Measurements from ENCODE around the gene HSBP1L1. TPM values are rescaled to one million over a fixed set of nuclear protein-coding genes. Genes with fewer than 3 reads are reported as not detected.

HSBP1L1 gene
- total RNA-seq, 1 experiment from 2014 or later = 1.1 TPM

DNA sequence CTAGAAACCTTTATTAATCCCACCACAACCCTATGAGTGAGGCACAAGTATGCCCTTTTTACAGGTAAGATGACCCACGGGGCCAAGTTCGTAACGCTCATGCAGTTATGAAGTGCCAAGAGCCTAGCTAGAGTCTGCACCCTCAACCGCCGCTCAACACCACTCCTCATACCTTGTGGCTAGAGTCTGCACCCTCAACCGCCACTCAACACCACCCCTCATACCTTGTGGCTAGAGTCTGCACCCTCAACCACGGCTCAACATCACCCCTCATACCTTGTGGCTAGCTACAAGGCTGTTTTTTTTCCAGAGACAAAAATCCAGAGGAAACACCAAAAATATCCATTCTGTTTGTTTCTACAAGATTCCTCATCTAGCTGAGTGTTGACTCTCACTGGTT, 19.4 kb downstream of the HSBP1L1 start:
- Histone ChIP-seq H3K9me3 (ENCODE audit: low read depth, low read length, poor library complexity, severe bottlenecking) (no peaks in the 10 kb centered on the region), H3K27ac (ENCODE audit: low read depth, low read length, poor library complexity, severe bottlenecking) (no peak overlapping the region), H3K27me3 (replicated peaks; ENCODE audit: insufficient read depth, low read depth, low read length, poor library complexity) (no peaks in the 10 kb centered on the region), H3K36me3 (ENCODE audit: insufficient read depth, low read length, poor library complexity, severe bottlenecking) (peaks cover 23% of the 10 kb centered on the region), H3K4me3 (ENCODE audit: low read depth, low read length, poor library complexity, severe bottlenecking) (no peak overlapping the region), H3K4me1 (ENCODE audit: insufficient read depth, low read length, poor library complexity, severe bottlenecking) (peaks cover 11% of the 10 kb centered on the region)
- CTCF ChIA-PET = no interaction called here
- TF ChIP-seq EZH2 (IDR thresholded peaks at IDR 0.05; ENCODE audit: borderline replicate concordance, low read depth, low read length, poor library complexity, severe bottlenecking) = no peak
- intact Hi-C loops (cut with micrococcal nuclease; ENCODE audit: unreplicated experiment) = no loop called here
- no peak for DNase-seq (ENCODE audit: low spot score)
- POLR2A ChIA-PET (ENCODE audit: low non-redundant PET) = no interaction called here
- no TSS peak for BruUV-seq (replicated peaks)

DNA sequence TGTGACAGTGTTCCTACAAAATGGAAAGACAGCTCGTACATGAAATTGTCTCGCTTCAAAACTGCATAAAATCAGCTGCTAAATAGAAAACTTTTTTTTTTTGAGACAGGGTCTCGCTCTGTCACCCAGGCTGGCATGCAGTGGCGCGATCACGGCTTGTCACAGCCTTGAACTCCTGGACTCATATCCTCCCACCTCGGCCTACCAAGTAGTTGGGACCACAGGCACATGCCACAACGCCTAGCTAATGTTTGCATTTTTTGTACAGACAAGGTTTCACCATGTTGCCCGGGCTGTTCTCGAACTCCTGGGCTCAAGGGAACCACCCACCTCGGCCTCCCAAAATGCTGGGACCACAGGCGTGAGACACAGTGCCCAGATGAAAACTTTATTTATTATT, 20.7 kb downstream of the HSBP1L1 start:
- Histone ChIP-seq H3K27ac (ENCODE audit: low read depth, low read length, poor library complexity, severe bottlenecking) (no peak overlapping the region), H3K27me3 (replicated peaks; ENCODE audit: insufficient read depth, low read depth, low read length, poor library complexity) (no peaks in the 10 kb centered on the region), H3K9me3 (ENCODE audit: low read depth, low read length, poor library complexity, severe bottlenecking) (no peaks in the 10 kb centered on the region), H3K4me3 (ENCODE audit: low read depth, low read length, poor library complexity, severe bottlenecking) (no peak overlapping the region), H3K36me3 (ENCODE audit: insufficient read depth, low read length, poor library complexity, severe bottlenecking) (peaks cover 18% of the 10 kb centered on the region), H3K4me1 (ENCODE audit: insufficient read depth, low read length, poor library complexity, severe bottlenecking) (peaks cover 11% of the 10 kb centered on the region)
- intact Hi-C loops (cut with micrococcal nuclease; ENCODE audit: unreplicated experiment) = no loop called here
- TF ChIP-seq, protein P1, sequence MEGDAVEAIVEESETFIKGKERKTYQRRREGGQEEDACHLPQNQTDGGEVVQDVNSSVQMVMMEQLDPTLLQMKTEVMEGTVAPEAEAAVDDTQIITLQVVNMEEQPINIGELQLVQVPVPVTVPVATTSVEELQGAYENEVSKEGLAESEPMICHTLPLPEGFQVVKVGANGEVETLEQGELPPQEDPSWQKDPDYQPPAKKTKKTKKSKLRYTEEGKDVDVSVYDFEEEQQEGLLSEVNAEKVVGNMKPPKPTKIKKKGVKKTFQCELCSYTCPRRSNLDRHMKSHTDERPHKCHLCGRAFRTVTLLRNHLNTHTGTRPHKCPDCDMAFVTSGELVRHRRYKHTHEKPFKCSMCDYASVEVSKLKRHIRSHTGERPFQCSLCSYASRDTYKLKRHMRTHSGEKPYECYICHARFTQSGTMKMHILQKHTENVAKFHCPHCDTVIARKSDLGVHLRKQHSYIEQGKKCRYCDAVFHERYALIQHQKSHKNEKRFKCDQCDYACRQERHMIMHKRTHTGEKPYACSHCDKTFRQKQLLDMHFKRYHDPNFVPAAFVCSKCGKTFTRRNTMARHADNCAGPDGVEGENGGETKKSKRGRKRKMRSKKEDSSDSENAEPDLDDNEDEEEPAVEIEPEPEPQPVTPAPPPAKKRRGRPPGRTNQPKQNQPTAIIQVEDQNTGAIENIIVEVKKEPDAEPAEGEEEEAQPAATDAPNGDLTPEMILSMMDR (conservative IDR thresholded peaks at IDR 0.05; ENCODE audit: low read depth, low read length) = no peak
- CTCF ChIA-PET = no interaction called here
- no TSS peak for BruUV-seq (replicated peaks)
- DNase-seq (ENCODE audit: low spot score) = no peak
- POLR2A ChIA-PET (ENCODE audit: low non-redundant PET) = interaction anchor here (0.6 kb wide), 1 partner anchor 63 kb away, joined by 5 read pairs; no protein-coding TSS in a partner anchor

DNA sequence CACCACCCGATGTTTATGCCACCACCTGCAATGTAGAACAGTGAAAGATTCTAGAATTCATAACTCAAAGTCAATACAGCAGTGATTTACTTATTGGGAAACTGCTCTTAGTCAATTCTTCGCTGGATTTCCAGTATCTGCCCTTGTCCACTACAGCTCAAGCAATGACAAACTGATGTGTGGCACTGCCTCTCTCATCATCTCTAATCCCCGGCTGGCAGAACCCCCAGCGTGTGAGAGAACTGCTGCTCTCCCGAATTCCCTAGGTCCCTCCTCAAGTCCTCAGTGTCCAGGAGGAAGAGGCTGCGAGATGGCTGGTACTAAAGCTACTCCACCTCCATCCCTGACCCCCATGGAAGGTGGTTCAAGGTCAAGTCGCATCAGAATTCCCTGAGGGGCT, 22.3 kb downstream of the HSBP1L1 start:
- H3K9me3 ChIP-seq (ENCODE audit: low read depth, low read length, poor library complexity, severe bottlenecking) = no peaks in the 10 kb centered on the region
- H3K36me3 ChIP-seq (ENCODE audit: insufficient read depth, low read length, poor library complexity, severe bottlenecking) = peaks cover 18% of the 10 kb centered on the region
- H3K4me1 ChIP-seq (ENCODE audit: insufficient read depth, low read length, poor library complexity, severe bottlenecking) = peaks cover 11% of the 10 kb centered on the region
- H3K27ac ChIP-seq (ENCODE audit: low read depth, low read length, poor library complexity, severe bottlenecking) = no peak overlapping the region
- BruUV-seq (replicated peaks) = no TSS peak
- no peak for DNase-seq (ENCODE audit: low spot score)
- ChIA-PET POLR2A (ENCODE audit: low non-redundant PET) (no interaction called here), CTCF (no interaction called here)
- H3K4me3 ChIP-seq (ENCODE audit: low read depth, low read length, poor library complexity, severe bottlenecking) = peak overlapping the region; percentile 90
- H3K27me3 ChIP-seq (replicated peaks; ENCODE audit: insufficient read depth, low read depth, low read length, poor library complexity) = no peaks in the 10 kb centered on the region
- intact Hi-C loops (cut with micrococcal nuclease; ENCODE audit: unreplicated experiment) = no loop called here
- TF ChIP-seq, protein P1 (conservative IDR thresholded peaks at IDR 0.05; ENCODE audit: low read depth, low read length) = no peak
- TF ChIP-seq EZH2 (IDR thresholded peaks at IDR 0.05; ENCODE audit: borderline replicate concordance, low read depth, low read length, poor library complexity, severe bottlenecking) = no peak

DNA sequence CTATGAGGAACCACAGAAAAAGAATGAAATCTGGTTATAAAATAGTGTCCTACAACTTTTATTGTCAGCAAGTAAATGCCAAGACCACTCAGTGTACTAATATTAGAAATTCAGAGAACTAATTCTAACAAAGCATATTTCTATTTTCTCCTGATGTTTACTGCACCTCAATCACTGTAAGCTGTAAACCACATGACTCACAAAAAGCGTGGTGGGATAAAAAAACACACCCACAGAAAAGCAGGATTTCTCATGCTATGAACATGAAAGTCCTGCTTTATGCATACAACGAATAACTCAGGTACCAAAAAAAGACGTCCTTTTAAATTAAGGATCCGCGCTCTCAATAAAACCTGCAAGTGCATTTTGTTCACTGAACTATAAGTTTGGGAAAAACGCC, 23.1 kb downstream of the HSBP1L1 start:
- Histone ChIP-seq H3K4me1 (ENCODE audit: insufficient read depth, low read length, poor library complexity, severe bottlenecking) (peaks cover 11% of the 10 kb centered on the region), H3K4me3 (ENCODE audit: low read depth, low read length, poor library complexity, severe bottlenecking) (peak overlapping the region; percentile 90), H3K27me3 (replicated peaks; ENCODE audit: insufficient read depth, low read depth, low read length, poor library complexity) (no peaks in the 10 kb centered on the region), H3K27ac (ENCODE audit: low read depth, low read length, poor library complexity, severe bottlenecking) (peak overlapping the region; percentile 94), H3K36me3 (ENCODE audit: insufficient read depth, low read length, poor library complexity, severe bottlenecking) (peaks cover 18% of the 10 kb centered on the region), H3K9me3 (ENCODE audit: low read depth, low read length, poor library complexity, severe bottlenecking) (no peaks in the 10 kb centered on the region)
- POLR2A ChIA-PET (ENCODE audit: low non-redundant PET) = no interaction called here
- intact Hi-C loops (cut with micrococcal nuclease; ENCODE audit: unreplicated experiment) = no loop called here
- TF ChIP-seq EZH2 (IDR thresholded peaks at IDR 0.05; ENCODE audit: borderline replicate concordance, low read depth, low read length, poor library complexity, severe bottlenecking) = no peak
- TF ChIP-seq, protein P1 (conservative IDR thresholded peaks at IDR 0.05; ENCODE audit: low read depth, low read length) = no peak
- no TSS peak for BruUV-seq (replicated peaks)
- CTCF ChIA-PET = interaction anchor here (0.7 kb wide), 1 partner anchor 206 kb away, joined by 3 read pairs; no protein-coding TSS in a partner anchor
- DNase-seq (ENCODE audit: low spot score) = no peak

Measured in A673 (cell line).